Stimulated activated CD4-positive, alpha-beta T cell treated with anti-CD3 and anti-CD28 coated beads, Interleukin-4, amount 100 ng/mL, for 1 hour (primary cell): ENCODE results near the gene MOCS2.

Experiments
- DNase-seq: peaks from one replicate; pipeline ENCODE4 v3.0.0-alpha.2; 2020

The MOCS2 gene

DNA sequence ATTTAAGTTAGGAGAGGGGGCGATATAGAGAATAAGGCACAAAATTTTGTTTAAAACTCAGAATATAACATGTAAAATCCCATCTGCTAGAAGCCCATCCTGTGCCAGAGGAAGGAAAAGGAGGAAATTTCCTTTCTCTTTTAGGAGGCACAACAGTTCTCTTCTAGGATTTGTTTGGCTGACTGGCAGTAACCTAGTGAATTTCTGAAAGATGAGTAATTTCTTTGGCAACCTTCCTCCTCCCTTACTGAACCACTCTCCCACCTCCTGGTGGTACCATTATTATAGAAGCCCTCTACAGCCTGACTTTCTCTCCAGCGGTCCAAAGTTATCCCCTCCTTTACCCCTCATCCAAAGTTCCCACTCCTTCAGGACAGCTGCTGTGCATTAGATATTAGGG is 18.3 kb downstream of the MOCS2 start:
- no peak for DNase-seq

- no peak for DNase-seq
Observed at GRCh38 chr5:53090229-53090628, 19.3 kb downstream of the MOCS2 start.

DNA sequence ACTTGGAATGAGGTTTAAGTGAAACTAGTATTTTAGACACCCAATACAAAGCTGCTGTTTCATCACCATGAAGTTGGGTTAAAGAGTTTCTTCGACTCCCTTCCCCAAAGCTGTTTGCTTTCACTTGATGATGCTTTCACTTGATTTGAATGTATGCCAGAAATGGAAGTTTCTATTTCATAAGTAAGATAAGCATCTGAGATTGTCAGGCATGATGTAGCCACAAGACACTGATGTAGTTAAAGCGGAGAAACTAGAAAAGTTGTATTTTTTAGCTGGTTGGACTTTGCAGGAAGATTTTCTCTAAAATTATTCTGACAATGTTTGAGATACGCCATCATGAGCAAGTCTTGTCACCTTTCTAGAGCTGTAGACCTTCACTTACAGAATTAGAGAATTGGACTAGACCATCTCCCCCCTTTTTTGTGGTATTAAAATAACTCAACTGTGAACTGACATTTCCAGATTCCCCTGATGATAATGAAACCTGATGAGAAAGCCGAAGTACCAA is 20.0 kb downstream of the MOCS2 start:
- DNase-seq: no peak

DNA sequence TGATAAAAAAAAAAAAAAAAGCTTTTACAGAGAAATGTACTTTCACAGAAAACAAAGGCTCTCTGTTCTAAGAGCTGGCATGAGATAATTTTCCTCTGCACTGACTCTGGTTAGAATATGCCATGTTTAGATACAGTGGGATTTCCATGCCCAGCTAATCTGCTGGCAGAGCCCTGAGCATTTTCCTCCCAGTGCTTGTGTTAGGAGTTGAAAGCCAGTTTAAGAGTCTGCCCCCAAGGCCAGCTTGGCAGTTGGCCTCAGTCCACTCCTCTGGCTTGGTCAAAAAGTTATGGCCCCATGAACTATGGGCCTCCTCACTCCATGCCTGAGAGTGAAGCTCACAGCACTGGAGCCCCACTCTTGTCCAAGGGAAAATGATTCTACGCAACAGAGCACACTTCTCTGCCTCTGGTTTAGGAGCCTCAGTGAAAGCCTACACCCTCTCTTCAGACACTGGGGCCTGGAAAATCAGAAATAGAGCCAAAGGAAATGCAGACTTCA is 21.9 kb downstream of the MOCS2 start:
- DNase-seq: no peak

- DNase-seq: no peak
Observed at GRCh38 chr5:53087171-53087570, 22.4 kb downstream of the MOCS2 start.

DNA sequence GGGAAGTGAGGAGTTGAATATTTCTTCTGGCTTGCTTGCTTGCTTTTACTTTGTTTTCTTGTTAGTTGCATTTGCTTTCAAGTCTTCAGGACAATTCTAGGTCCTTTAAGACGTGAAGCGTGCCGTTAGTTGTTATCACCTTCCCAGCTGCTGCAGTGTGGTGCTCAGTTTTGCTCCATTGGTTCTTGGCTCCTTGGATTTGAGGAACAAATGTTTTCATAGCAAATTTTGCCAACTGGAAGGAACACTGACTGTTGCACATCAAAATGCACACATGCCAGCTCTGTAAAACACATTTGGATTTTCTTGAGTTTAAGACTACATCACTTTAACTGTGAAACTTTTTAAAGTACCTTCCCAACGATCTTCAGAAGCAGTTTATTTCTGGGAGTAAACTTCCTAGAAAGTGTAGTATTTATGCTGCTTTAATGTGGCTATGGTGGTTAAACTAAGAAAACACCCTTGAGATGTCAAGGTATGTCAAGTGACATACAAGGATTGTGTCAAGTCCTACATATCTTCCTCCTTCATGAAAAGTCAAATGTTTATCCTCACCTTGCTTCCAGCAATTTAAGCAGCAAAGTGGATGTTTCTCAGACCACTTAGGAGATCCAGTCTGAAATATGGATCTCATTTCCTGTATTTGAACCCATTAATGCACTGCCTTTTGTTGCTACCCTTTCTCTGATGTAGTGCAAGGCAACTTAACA is 24.9 kb downstream of the MOCS2 start:
- no peak for DNase-seq

- no peak for DNase-seq
Observed at GRCh38 chr5:53083927-53084326, 25.6 kb downstream of the MOCS2 start.

GRCh38 chr5:53080271-53080670 is 29.3 kb downstream of the MOCS2 start:
- no peak for DNase-seq

- DNase-seq: no peak
Observed at GRCh38 chr5:53076014-53076583, 33.5 kb downstream of the MOCS2 start.

GRCh38 chr5:53073348-53073747 is 36.2 kb downstream of the MOCS2 start:
- DNase-seq: no peak

DNA sequence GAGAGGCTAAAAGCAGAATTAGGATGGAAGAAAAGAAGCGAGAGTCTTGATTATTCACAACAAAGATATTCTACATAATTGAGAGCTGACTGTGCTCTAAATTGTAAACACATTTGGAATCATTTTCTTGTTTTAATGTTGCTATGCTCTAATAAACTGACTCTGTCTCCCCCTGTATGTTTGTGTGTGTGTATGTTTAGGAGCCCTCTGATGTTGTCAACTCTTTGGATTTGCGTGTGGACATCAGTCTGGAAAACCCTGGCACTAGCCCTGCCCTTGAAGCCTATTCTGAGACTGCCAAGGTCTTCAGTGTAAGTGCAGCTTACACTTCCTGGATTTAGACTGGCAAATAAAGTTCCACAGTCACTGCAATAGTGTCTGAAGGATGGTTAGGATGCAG is 37.8 kb downstream of the MOCS2 start:
- DNase-seq: no peak

DNA sequence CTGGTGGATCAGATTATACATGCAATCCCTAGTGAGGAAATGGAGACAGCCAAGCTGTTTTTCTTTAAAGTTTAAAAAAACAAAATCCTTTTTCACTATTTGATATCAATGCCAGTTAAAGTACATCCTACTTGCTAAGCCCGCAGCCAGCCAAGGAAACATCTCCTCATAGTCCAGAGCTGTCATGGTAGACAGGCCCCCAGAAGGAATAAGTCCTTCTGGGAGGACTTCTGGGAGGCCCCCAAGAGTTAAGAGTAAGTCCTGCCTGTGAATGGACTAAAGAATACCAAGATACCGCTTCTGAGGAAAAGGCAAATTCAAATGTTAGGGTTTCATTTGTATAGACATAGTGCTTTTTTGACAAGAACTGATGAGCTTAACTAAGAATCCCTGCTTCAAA is 38.3 kb downstream of the MOCS2 start:
- no peak for DNase-seq

DNA sequence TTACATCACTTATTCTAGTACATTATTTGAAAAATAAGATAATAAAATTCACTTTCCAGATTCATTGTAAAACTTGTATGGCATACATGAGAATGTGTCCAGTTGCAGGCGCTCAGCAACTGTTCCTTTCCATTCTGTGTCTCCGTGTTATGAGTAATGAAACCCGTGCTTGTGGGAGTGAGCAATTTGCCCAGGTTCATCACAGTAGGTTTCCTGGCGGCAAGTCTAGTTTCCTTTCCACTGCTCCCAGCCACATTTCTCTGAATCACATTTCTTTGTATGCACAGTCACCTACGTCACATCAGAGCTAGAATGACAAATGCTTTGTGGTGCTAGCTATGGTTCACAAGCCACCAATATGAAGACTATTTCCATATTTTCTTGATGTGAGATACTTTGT is 39.9 kb downstream of the MOCS2 start:
- DNase-seq: peak; percentile 28

- no peak for DNase-seq
Observed at GRCh38 chr5:53068291-53068836, 41.2 kb downstream of the MOCS2 start.

DNA sequence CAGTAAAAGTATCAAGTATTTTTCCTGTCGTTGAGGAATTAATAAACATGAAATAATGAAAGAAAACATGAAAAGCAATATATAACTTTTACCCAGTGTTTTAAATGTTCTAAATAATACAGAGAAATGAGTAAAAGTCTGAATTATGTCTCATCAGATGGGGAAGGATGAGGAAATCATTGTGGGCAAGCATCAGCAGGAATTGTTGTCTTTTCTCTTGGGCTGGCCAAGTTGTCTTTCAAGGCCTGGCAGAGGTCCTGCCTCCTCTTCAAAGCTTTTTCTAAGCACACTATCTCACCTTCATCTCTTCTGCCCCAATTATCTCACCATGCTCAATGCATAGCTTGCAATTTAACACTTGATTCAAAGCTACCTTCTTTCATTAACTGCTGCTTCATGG is 41.9 kb downstream of the MOCS2 start:
- no peak for DNase-seq

GRCh38 chr5:53066088-53066487 is 43.5 kb downstream of the MOCS2 start:
- no peak for DNase-seq

- no peak for DNase-seq
Observed at GRCh38 chr5:53063791-53064190, 45.8 kb downstream of the MOCS2 start.

GRCh38 chr5:53063176-53063575 is 46.4 kb downstream of the MOCS2 start:
- no peak for DNase-seq

- DNase-seq: no peak
Observed at GRCh38 chr5:53059281-53059680, 50.3 kb downstream of the MOCS2 start.

- no peak for DNase-seq
Observed at GRCh38 chr5:53055365-53055764, 54.2 kb downstream of the MOCS2 start.

DNA sequence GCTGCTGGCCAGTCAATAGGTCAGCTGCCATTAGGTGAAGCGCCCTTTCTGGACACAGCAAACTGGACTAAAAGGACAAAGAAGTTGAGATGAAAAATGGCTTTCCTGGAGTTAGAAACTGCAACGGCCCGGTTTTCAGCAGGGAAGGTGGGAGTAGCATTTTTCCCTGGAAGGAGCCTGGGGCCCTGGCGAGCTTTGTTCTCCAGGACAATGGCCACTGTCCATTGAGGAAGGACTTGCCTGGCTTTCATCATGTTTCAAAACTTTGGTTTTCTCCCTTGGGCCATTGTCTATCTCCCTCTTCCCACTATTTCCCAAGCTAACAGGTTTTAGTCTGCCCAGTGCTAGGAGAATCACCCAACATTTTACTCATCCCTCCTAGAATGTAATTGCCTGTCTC is 56.2 kb downstream of the MOCS2 start:
- DNase-seq: no peak

DNA sequence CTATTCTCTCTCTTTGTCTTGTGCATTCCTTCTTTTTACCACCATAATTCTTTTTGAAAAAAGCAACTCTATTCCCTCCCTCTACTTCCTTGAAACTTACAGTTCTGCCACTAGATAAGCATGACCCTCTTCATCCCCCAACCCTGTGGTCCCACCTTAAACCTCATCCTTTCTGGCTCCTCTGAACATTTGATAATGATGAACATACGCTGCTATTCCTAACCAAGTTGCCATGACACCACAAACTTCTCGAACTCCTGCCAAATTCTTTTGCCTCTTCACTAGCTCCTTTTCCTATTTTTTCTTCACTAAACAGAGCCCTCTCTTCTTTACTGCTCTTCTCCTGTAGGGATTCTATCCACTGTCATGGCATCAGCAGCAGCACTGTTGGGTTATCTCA is 57.1 kb downstream of the MOCS2 start:
- no peak for DNase-seq

DNA sequence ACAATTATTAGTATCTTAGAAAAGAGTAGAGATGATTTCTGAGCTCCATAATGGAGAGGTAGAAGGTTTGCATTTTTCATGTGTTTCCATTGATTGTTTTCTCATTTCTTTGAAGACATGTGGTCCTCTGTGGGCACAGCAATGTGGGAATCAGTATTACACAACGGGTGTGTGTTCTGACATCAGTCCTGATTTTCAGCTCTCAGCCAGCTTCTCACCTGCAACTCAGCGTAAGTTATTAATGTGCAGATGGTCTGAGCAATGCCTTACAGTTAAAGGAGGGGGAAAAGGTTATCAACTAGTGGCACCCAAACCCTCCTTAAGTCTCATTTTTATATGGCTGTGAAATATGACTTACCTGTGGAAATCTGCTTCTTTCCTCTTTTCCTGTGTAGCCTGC is 61.3 kb downstream of the MOCS2 start:
- DNase-seq: no peak
